ENCODE results near the gene CAMTA1. TPM values are rescaled to one million over a fixed set of nuclear protein-coding genes. Genes with fewer than 3 reads are reported as not detected.

CAMTA1 gene
- total RNA-seq, 5 donors from 2014 or later (not counting 1 experiment from before 2014, with no cell fraction given): 29.7 to 37.4 (median 34.6) TPM

DNA sequence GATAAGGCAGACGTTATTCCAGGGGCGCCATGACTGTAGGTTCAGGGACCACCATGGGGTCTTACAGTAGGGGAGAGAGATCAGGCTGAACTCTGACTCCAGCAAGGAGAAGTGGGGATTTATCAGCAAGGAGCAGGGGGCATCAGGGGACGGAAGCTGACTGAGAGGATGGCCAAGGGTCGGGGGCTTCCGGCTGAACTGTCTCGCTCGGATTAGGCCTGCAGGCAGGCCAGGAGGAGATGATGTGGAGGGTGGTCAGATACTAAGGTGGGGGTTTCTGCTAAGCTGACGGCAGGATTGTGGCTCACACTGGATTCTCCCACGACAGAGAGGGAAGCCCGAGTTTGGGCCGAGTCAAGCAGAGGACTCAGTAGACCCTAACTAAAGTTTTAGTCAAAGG lies 798.9 kb downstream of the CAMTA1 start:
- H3K9me3 ChIP-seq: no peaks in the 10 kb centered on the region
- Mint-ChIP-seq H3K9me3 (no peaks in the 10 kb centered on the region), H3K4me1 (no peaks in the 10 kb centered on the region), H3K4me3 (no peak overlapping the region), H3K27me3 (peaks cover 3 to 8% of the 10 kb centered on the region in 2 donors), H3K36me3 (no peaks in the 10 kb centered on the region), H3K27ac (no peak overlapping the region)
- 91% methylated on average over 10 of the region's 11 CpGs for WGBS (ENCODE audit: insufficient coverage)
- H3K27me3 ChIP-seq (replicated peaks in 1 of 2; ENCODE audit: control insufficient read depth in 2 of 2, extremely low read depth in 1 of 2, insufficient read depth in 2 of 2, low read length in 1 of 2): peaks cover 0 to 39% of the 10 kb centered on the region in 2 experiments
- POLR2A ChIA-PET: no interaction called here
- no peak for ATAC-seq (replicated peaks in 1 of 4)
- H3K4me1 ChIP-seq (ENCODE audit: control insufficient read depth in 1 of 2, extremely low read depth in 1 of 2, insufficient read depth in 2 of 2, low read length in 2 of 2): no peaks in the 10 kb centered on the region
- CTCF ChIA-PET: no interaction called here
- no peak overlapping the region for H3K4me3 ChIP-seq (ENCODE audit: control insufficient read depth in 1 of 2, extremely low read depth in 1 of 2, low read length in 1 of 2)
- no peak for DNase-seq
- no peaks in the 10 kb centered on the region for H3K36me3 ChIP-seq (ENCODE audit: control insufficient read depth in 2 of 2, extremely low read depth in 1 of 2, insufficient read depth in 1 of 2, low read length in 1 of 2)
- H3K27ac ChIP-seq (ENCODE audit: low read length): no peak overlapping the region

DNA sequence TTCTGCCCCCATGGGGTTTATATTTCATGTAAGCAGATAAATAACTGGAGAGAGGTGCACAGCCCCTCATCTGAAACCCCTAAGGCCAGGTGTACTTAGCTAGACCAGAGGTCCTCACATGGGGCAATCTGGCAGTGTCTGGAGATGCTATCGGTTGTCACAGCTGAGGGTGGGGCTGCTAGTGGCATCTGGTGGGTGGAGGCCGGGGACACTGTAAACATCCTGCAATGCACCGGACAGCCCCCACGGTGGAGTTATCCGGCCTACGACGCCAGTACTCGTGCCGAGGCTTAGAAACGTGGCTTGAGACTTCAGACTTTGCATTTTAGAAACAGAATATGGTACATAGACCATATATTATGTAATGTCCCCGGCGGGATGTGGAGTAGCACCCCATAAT lies 799.4 kb downstream of the CAMTA1 start:
- no peak overlapping the region for H3K27ac ChIP-seq (ENCODE audit: low read length)

DNA sequence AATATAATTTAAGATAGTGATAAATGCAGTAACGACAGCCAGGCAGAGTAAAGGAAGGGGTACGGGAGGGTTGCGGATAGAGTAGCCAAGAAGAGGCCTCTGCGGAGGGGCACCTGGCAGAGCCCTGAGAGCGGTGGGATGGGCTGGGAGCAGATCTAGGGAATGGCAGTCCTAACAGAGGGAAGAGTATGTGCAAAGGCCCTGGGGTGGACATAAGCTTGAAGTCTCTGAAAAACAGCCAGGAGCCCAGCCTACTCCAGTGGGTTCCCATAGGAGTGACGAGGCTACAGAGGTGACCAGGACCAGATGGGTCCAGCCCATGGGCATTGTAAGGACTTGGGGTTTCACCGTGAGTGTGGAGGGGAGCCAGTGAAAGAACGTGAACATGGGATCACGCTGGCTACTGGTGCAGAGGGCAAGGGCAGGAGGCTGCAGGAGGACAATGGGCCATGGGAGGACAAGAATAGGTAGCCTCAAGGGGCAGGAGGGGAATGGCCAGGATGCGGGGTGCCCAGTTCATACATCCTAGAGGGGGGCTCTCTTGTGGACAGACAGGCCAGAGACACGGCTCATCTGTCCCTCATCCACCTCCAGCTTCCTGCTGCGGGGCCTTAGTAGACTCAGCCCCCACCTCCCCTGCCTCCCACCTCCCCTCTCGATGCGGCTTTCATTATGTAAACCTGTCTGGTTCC lies 800.1 kb downstream of the CAMTA1 start:
- H3K4me1 ChIP-seq (ENCODE audit: control insufficient read depth in 1 of 2, extremely low read depth in 1 of 2, insufficient read depth in 2 of 2, low read length in 2 of 2): no peaks in the 10 kb centered on the region
- WGBS (ENCODE audit: insufficient coverage): 83% methylated on average over 13 of the region's 14 CpGs
- POLR2A ChIA-PET: no interaction called here
- H3K4me3 ChIP-seq (ENCODE audit: control insufficient read depth in 1 of 2, extremely low read depth in 1 of 2, low read length in 1 of 2): no peak overlapping the region
- no peaks in the 10 kb centered on the region for H3K9me3 Mint-ChIP-seq
- no peaks in the 10 kb centered on the region for H3K36me3 ChIP-seq (ENCODE audit: control insufficient read depth in 2 of 2, extremely low read depth in 1 of 2, insufficient read depth in 1 of 2, low read length in 1 of 2)
- H3K4me3 Mint-ChIP-seq: no peak overlapping the region
- peaks cover 0 to 40% of the 10 kb centered on the region in 2 experiments for H3K27me3 ChIP-seq (replicated peaks in 1 of 2; ENCODE audit: control insufficient read depth in 2 of 2, extremely low read depth in 1 of 2, insufficient read depth in 2 of 2, low read length in 1 of 2)
- no peak overlapping the region for H3K27ac Mint-ChIP-seq
- no peak overlapping the region for H3K27ac ChIP-seq (ENCODE audit: low read length)
- H3K4me1 Mint-ChIP-seq: no peaks in the 10 kb centered on the region
- ATAC-seq (replicated peaks in 1 of 4) (no peak), DNase-seq (no peak)
- peaks cover 0 to 8% of the 10 kb centered on the region in 2 donors for H3K27me3 Mint-ChIP-seq
- CTCF ChIA-PET: no interaction called here
- H3K36me3 Mint-ChIP-seq: no peaks in the 10 kb centered on the region
- H3K9me3 ChIP-seq: no peaks in the 10 kb centered on the region

More for the DNA sequence above, 799.4 kb downstream of the CAMTA1 start:
- Mint-ChIP-seq H3K27ac (no peak overlapping the region), H3K27me3 (peaks cover 3 to 8% of the 10 kb centered on the region in 2 donors), H3K36me3 (no peaks in the 10 kb centered on the region), H3K4me3 (no peak overlapping the region), H3K4me1 (no peaks in the 10 kb centered on the region), H3K9me3 (no peaks in the 10 kb centered on the region)
- no peak for DNase-seq
- Histone ChIP-seq H3K4me3 (ENCODE audit: control insufficient read depth in 1 of 2, extremely low read depth in 1 of 2, low read length in 1 of 2) (no peak overlapping the region), H3K36me3 (ENCODE audit: control insufficient read depth in 2 of 2, extremely low read depth in 1 of 2, insufficient read depth in 1 of 2, low read length in 1 of 2) (no peaks in the 10 kb centered on the region), H3K9me3 (no peaks in the 10 kb centered on the region), H3K27me3 (replicated peaks in 1 of 2; ENCODE audit: control insufficient read depth in 2 of 2, extremely low read depth in 1 of 2, insufficient read depth in 2 of 2, low read length in 1 of 2) (peaks cover 0 to 39% of the 10 kb centered on the region in 2 experiments), H3K4me1 (ENCODE audit: control insufficient read depth in 1 of 2, extremely low read depth in 1 of 2, insufficient read depth in 2 of 2, low read length in 2 of 2) (no peaks in the 10 kb centered on the region)
- ChIA-PET CTCF (no interaction called here), POLR2A (no interaction called here)
- WGBS (ENCODE audit: insufficient coverage): 85% methylated on average over 3 of the region's 12 CpGs
- no peak for ATAC-seq (replicated peaks in 1 of 4)

DNA sequence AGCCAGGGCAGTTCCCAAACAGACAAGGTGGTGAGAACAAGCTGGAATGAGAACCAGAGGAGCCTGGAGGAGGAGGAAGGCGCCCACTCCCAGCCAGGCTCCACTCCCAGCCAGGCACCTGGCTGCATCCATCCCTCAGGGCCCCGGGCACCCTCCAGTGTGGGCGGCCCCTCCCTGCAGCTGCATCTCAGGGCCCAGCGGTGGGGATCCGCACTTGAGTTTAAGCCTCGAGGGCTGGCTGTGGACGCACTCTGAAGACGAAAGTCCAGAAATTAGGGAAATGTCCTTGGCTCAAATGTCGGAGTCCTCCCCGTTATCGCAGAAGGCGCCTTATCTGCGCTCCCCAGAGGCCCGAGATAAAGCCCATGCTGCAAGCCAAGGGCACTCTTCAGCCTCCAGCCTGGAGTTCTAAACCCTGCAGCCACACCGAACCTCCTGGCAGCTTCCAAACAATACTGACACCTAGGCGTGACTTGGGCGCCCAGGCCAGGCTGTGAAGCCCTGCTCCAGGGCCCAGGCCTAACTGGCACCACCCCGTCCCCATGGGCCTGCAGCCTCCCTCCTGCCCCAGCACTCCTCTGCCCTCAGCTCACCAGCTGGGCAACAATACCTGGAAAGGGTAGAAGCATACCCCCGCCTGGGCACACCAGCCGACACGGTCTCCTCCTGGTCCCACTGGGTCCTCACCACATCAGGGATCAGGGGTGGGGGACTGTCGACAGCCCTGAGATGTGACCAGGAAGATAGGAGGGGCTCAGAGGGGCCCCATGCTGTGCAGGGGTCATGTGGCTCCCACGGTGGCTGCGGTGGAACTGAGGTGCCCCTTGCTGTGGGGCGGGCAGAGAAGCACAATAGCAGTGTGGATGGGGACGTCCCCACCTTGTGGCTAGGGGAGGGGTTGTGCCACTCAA lies 801.0 kb downstream of the CAMTA1 start:
- no peaks in the 10 kb centered on the region for H3K36me3 Mint-ChIP-seq
- Histone ChIP-seq H3K36me3 (ENCODE audit: control insufficient read depth in 2 of 2, extremely low read depth in 1 of 2, insufficient read depth in 1 of 2, low read length in 1 of 2) (no peaks in the 10 kb centered on the region), H3K4me1 (ENCODE audit: control insufficient read depth in 1 of 2, extremely low read depth in 1 of 2, insufficient read depth in 2 of 2, low read length in 2 of 2) (no peaks in the 10 kb centered on the region), H3K9me3 (no peaks in the 10 kb centered on the region), H3K27me3 (replicated peaks in 1 of 2; ENCODE audit: control insufficient read depth in 2 of 2, extremely low read depth in 1 of 2, insufficient read depth in 2 of 2, low read length in 1 of 2) (peaks cover 0 to 43% of the 10 kb centered on the region in 2 experiments), H3K27ac (ENCODE audit: low read length) (no peak overlapping the region), H3K4me3 (ENCODE audit: control insufficient read depth in 1 of 2, extremely low read depth in 1 of 2, low read length in 1 of 2) (no peak overlapping the region)
- peaks cover 0 to 8% of the 10 kb centered on the region in 2 donors for H3K27me3 Mint-ChIP-seq
- H3K4me1 Mint-ChIP-seq: no peaks in the 10 kb centered on the region
- CTCF ChIA-PET: no interaction called here
- H3K27ac Mint-ChIP-seq: no peak overlapping the region
- H3K4me3 Mint-ChIP-seq: no peak overlapping the region
- DNase-seq: no peak
- ATAC-seq (replicated peaks in 1 of 4): no peak
- no peaks in the 10 kb centered on the region for H3K9me3 Mint-ChIP-seq
- POLR2A ChIA-PET: no interaction called here
- 84% methylated on average over 22 of the region's 26 CpGs for WGBS (ENCODE audit: insufficient coverage)

DNA sequence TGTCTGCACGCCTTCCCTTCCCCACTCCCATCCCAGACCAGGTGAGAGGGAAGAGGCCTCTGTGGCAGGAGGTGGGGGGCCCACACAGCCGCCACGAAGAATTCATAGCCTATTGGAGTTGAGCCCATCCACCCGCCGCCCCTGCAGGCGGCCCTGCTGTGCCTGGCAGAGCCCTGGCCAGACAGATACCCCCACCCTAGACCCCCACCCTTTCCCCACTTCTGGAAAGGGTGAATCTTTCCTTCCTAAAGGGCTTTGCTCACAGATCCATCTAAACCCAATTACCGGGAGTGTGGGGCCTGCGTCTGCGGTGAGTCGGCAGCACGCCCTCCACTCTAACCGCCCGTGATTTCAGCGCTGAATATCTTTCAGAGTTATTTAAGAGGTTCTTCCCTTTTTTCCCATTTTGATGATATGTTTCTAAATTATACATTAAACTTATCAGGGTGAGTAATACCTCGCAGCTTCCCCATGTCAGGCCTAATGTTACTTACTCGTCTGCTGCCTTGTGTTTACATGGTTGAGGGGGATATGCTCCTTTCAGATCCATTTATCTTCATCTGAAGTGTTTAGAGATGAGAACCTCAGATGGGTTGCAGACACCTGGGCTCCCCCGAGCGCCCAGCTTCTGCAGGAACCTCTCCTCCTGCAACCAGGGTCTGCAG lies 802.0 kb downstream of the CAMTA1 start:
- DNase-seq (no peak), ATAC-seq (replicated peaks in 1 of 4) (no peak)
- Mint-ChIP-seq H3K4me3 (no peak overlapping the region), H3K36me3 (no peaks in the 10 kb centered on the region), H3K4me1 (no peaks in the 10 kb centered on the region), H3K27ac (no peak overlapping the region), H3K27me3 (peaks cover 0 to 6% of the 10 kb centered on the region in 2 donors), H3K9me3 (no peaks in the 10 kb centered on the region)
- ChIA-PET CTCF (no interaction called here), POLR2A (no interaction called here)
- WGBS (ENCODE audit: insufficient coverage): 89% methylated on average over 3 of the region's 18 CpGs
- no peaks in the 10 kb centered on the region for H3K4me1 ChIP-seq (ENCODE audit: control insufficient read depth in 1 of 2, extremely low read depth in 1 of 2, insufficient read depth in 2 of 2, low read length in 2 of 2)
- peaks cover 0 to 40% of the 10 kb centered on the region in 2 experiments for H3K27me3 ChIP-seq (replicated peaks in 1 of 2; ENCODE audit: control insufficient read depth in 2 of 2, extremely low read depth in 1 of 2, insufficient read depth in 2 of 2, low read length in 1 of 2)
- no peaks in the 10 kb centered on the region for H3K36me3 ChIP-seq (ENCODE audit: control insufficient read depth in 2 of 2, extremely low read depth in 1 of 2, insufficient read depth in 1 of 2, low read length in 1 of 2)
- H3K9me3 ChIP-seq: no peaks in the 10 kb centered on the region
- H3K4me3 ChIP-seq (ENCODE audit: control insufficient read depth in 1 of 2, extremely low read depth in 1 of 2, low read length in 1 of 2): no peak overlapping the region
- no peak overlapping the region for H3K27ac ChIP-seq (ENCODE audit: low read length)

DNA sequence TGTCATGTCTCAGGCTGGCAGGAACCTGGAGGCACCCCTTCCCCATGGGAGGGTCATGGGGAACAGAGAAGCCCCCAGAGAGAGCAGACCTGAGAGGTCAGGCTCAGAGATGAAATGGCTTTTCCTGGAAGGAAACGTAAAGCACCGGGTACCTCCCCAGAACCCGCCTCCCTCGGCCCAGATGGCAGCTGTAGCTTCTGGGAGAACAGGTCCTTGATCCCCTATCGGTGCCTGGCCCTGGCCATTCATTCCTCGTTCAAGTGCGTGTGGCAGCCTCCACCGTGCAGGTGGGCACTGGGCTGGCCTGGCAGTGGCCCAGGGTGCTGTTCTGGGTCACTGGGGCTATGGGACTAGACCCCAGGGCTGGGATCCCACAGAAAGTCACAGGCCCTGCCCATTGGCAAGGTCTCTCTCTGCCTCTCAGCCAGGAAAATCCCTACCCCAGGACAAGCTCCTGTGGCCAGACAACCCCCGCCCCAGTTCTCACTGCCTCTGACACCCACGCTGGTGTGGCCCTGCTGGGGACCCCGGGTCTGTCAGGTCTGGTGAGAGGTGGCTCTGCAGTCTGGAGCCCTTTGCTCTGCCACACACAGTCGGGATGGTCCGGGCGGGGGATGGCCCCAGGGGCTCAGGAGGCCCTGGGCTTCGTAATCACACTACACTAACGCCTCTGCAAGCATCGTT lies 802.7 kb downstream of the CAMTA1 start:
- ATAC-seq (replicated peaks in 1 of 4) (no peak), DNase-seq (no peak)
- Histone ChIP-seq H3K27ac (ENCODE audit: low read length) (no peak overlapping the region), H3K4me1 (ENCODE audit: control insufficient read depth in 1 of 2, extremely low read depth in 1 of 2, insufficient read depth in 2 of 2, low read length in 2 of 2) (no peaks in the 10 kb centered on the region), H3K9me3 (no peaks in the 10 kb centered on the region), H3K4me3 (ENCODE audit: control insufficient read depth in 1 of 2, extremely low read depth in 1 of 2, low read length in 1 of 2) (no peak overlapping the region), H3K27me3 (replicated peaks in 1 of 2; ENCODE audit: control insufficient read depth in 2 of 2, extremely low read depth in 1 of 2, insufficient read depth in 2 of 2, low read length in 1 of 2) (peaks cover 0 to 38% of the 10 kb centered on the region in 2 experiments), H3K36me3 (ENCODE audit: control insufficient read depth in 2 of 2, extremely low read depth in 1 of 2, insufficient read depth in 1 of 2, low read length in 1 of 2) (no peaks in the 10 kb centered on the region)
- WGBS (ENCODE audit: insufficient coverage): 65% methylated on average over 17 of the region's 17 CpGs
- ChIA-PET POLR2A (no interaction called here), CTCF (no interaction called here)
- no peak overlapping the region for H3K4me3 Mint-ChIP-seq
- H3K27me3 Mint-ChIP-seq: peaks cover 0 to 1% of the 10 kb centered on the region in 2 donors
- H3K27ac Mint-ChIP-seq: no peak overlapping the region
- H3K9me3 Mint-ChIP-seq: no peaks in the 10 kb centered on the region
- no peaks in the 10 kb centered on the region for H3K36me3 Mint-ChIP-seq
- no peaks in the 10 kb centered on the region for H3K4me1 Mint-ChIP-seq

Data from T-cell (primary cell).